ENCODE data around the gene SLC6A2. TPM values are rescaled to one million over a fixed set of nuclear protein-coding genes. Genes with fewer than 3 reads are reported as not detected.

SLC6A2 gene
- total and polyA plus RNA-seq, 7 donors, result 0.04 TPM; not detected in 6

GRCh38 chr16:55622272-55622671 is 33.5 kb upstream of the SLC6A2 start:
- Histone ChIP-seq H3K27ac (no peak overlapping the region), H3K4me3 (no peak overlapping the region), H3K27me3 (ENCODE audit: insufficient read depth in 3 of 3, low read length in 2 of 3) (no peaks in the 10 kb centered on the region), H3K4me1 (no peaks in the 10 kb centered on the region), H3K9me3 (peaks cover 6% of the 10 kb centered on the region), H3K36me3 (ENCODE audit: insufficient read depth in 1 of 2, low read depth in 1 of 2) (no peaks in the 10 kb centered on the region)
- 33 to 56% (median 38%) methylated on average over 3 of the region's 3 CpGs for WGBS, 3 donors
- ATAC-seq (no peak), DNase-seq (no peak)
- no peak for TF ChIP-seq CTCF (IDR thresholded peaks at IDR 0.05)
- intact Hi-C loops (cut with DNase I), result no loop called here

DNA sequence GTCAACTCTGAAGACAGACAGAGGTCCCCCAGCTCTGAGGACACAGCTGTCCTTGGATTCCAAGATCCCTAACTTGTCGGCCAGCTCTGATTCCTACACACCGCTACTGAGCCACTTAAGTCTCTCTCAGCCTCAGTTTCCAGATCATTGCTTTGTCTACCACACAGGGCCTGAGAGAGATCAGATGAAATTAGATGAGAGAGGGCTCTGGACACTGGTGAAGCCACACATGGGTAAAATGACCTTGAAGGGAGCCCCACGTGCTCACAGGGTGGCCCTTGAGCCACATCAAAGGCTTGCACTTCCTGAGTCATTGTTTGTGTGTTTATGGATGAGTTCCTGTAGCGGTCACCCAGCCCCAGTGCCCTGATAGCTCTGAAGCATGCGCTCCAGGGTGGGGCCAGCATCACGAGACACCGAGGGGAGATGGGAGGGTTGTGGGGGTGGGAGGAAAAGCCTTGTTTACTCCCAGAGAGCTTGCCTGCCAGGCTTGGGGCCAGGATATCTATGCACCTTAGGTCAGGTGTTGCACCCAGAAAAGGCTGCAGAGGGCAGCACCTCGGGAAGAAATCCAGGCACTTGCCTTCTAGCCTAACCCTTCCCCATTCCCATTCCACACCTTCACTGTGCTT is 32.7 kb upstream of the SLC6A2 start:
- intact Hi-C loops (cut with DNase I), result no loop called here
- Histone ChIP-seq H3K4me3 (no peak overlapping the region), H3K27me3 (ENCODE audit: insufficient read depth in 3 of 3, low read length in 2 of 3) (no peaks in the 10 kb centered on the region), H3K4me1 (no peaks in the 10 kb centered on the region), H3K27ac (no peak overlapping the region), H3K36me3 (ENCODE audit: insufficient read depth in 1 of 2, low read depth in 1 of 2) (no peaks in the 10 kb centered on the region), H3K9me3 (peaks cover 6% of the 10 kb centered on the region)
- ATAC-seq (no peak), DNase-seq (no peak)
- no peak for TF ChIP-seq CTCF (IDR thresholded peaks at IDR 0.05)
- WGBS, 3 donors, result 34 to 41% (median 36%) methylated on average over 8 of the region's 8 CpGs

DNA sequence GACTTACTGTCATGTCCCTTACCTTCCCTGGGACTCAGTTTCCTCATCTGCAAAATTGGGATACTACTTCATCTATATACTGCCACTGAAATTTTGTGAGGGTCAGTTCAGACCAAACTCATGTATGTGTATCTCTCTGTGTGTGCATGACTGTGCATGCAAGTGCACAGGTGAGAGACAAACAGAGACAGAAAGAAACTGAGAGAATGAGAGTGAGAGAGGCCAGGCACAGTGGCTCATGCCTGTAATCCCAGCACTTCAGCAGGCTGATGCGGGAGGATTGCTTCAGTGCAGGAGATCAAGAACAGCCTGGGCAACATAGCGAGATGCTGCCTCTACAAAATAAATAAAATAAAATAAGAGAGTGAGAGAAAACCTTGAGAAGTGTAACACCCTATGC is 32.1 kb upstream of the SLC6A2 start:
- intact Hi-C loops (cut with DNase I), result no loop called here
- ATAC-seq (no peak), DNase-seq (no peak)
- H3K36me3 ChIP-seq (ENCODE audit: insufficient read depth in 1 of 2, low read depth in 1 of 2), result no peaks in the 10 kb centered on the region
- no peaks in the 10 kb centered on the region for H3K27me3 ChIP-seq (ENCODE audit: insufficient read depth in 3 of 3, low read length in 2 of 3)
- H3K9me3 ChIP-seq, result peaks cover 6% of the 10 kb centered on the region
- 71 to 97% (median 94%) methylated on average over 2 of the region's 2 CpGs for WGBS, 3 donors
- no peak overlapping the region for H3K4me3 ChIP-seq
- no peaks in the 10 kb centered on the region for H3K4me1 ChIP-seq
- H3K27ac ChIP-seq, result no peak overlapping the region
- no peak for TF ChIP-seq CTCF (IDR thresholded peaks at IDR 0.05)

GRCh38 chr16:55624696-55625095 is 31.1 kb upstream of the SLC6A2 start:
- no peak for TF ChIP-seq CTCF (IDR thresholded peaks at IDR 0.05)
- no peak overlapping the region for H3K27ac ChIP-seq
- H3K9me3 ChIP-seq, result peaks cover 6% of the 10 kb centered on the region
- WGBS, 3 donors, result 93 to 98% (median 94%) methylated on average over 5 of the region's 5 CpGs
- no peaks in the 10 kb centered on the region for H3K36me3 ChIP-seq (ENCODE audit: insufficient read depth in 1 of 2, low read depth in 1 of 2)
- intact Hi-C loops (cut with DNase I), result no loop called here
- no peak overlapping the region for H3K4me3 ChIP-seq
- ATAC-seq (no peak), DNase-seq (no peak)
- H3K27me3 ChIP-seq (ENCODE audit: insufficient read depth in 3 of 3, low read length in 2 of 3), result no peaks in the 10 kb centered on the region
- H3K4me1 ChIP-seq, result no peaks in the 10 kb centered on the region

DNA sequence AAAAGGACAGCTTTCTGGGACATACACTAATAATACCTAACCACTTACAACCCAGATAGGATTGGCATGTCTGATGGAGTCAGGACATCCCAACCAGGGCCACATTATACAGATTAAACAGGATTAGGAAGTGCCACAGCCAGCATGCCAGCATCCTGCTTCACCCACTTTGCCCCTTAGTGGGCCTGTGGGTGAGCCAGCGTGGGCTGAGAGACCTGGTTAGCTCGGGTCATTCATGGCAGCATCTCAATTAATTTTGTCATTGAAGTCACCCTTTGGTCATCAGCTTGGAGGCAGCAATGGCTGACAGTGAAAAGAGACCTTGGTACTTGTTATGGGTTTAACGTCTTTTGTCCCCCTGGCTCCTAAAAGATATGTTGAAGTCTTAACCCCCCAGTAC is 29.9 kb upstream of the SLC6A2 start:
- intact Hi-C loops (cut with DNase I), result no loop called here
- no peak for DNase-seq
- no peak for TF ChIP-seq CTCF (IDR thresholded peaks at IDR 0.05)

More for the DNA sequence above, 29.9 kb upstream of the SLC6A2 start:
- H3K27ac ChIP-seq, result no peak overlapping the region
- no peaks in the 10 kb centered on the region for H3K4me1 ChIP-seq
- H3K4me3 ChIP-seq, result no peak overlapping the region
- H3K36me3 ChIP-seq (ENCODE audit: insufficient read depth in 1 of 2, low read depth in 1 of 2), result no peaks in the 10 kb centered on the region
- ATAC-seq, result no peak
- H3K9me3 ChIP-seq, result no peaks in the 10 kb centered on the region
- 74 to 87% (median 83%) methylated on average over 3 of the region's 3 CpGs for WGBS, 3 donors
- H3K27me3 ChIP-seq (ENCODE audit: insufficient read depth in 3 of 3, low read length in 2 of 3), result no peaks in the 10 kb centered on the region
